Fibroblast of the conjunctiva (primary cell): ENCODE data around the gene SDK1.
"Not testable (repeated sequence)": the region's sequence is repeated elsewhere in the genome, so short reads cannot be mapped to it uniquely, and the experiment has no call there.

Source experiments
- DNase-seq: peaks from one replicate; pipeline ENCODE4 v3.0.0-alpha.2; 2010; ENCODE audit warnings: low read depth

SDK1 gene

DNA sequence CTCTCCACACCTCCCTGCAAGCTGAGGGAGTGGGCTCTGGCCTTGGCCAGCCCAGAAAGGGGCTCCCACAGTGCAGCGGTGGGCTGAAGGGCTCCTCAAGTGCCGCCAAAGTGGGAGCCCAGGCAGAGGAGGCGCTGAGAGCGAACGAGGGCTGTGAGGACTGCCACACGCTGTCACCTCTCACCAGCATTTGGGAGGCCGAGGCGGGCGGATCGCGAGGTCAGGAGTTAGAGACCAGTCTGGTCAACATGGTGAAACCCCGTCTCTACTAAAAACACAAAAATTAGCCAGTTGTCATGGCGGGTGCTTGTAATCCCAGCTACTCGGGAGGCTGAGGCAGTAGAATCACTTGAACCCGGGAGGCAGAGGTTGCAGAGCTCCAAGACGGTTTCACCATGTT is 1013.3 kb downstream of the SDK1 start:
- not testable (repeated sequence) for DNase-seq
